Left ventricle myocardium inferior (tissue), 1 donor: ENCODE measurements around the gene UNC13A. TPM values are rescaled to one million over a fixed set of nuclear protein-coding genes. Genes with fewer than 3 reads are reported as not detected.

Experiments used
- DNase-seq: peaks from one replicate; pipeline ENCODE4 v3.0.0-alpha.2; 2020
- H3K27ac ChIP-seq: fragments of 200-600 bp; replicated peaks from 2 replicates; pipeline ENCODE4 v1.8.0; 2021
- H3K27me3 ChIP-seq: fragments of 200-600 bp; 2 replicates; pipeline ENCODE4 v1.8.0; 2021; ENCODE audit warnings: low read depth
- H3K36me3 ChIP-seq: fragments of 200-600 bp; 2 replicates; pipeline ENCODE4 v1.8.0; 2021
- H3K4me1 ChIP-seq: fragments of 200-600 bp; 2 replicates; pipeline ENCODE4 v1.8.0; 2021
- H3K4me3 ChIP-seq: fragments of 200-600 bp; 2 replicates; pipeline ENCODE4 v1.8.0; 2021; ENCODE audit warnings: mild to moderate bottlenecking, moderate library complexity
- H3K9me3 ChIP-seq: fragments of 200-600 bp; replicated peaks from 2 replicates; pipeline ENCODE4 v1.8.0; 2021
- CTCF ChIP-seq: fragments of 200-600 bp; IDR thresholded peaks from 2 replicates; pipeline ENCODE4 v1.8.0; 2021; ENCODE audit warnings: antibody characterized with exemption, mild to moderate bottlenecking, borderline replicate concordance
- intact Hi-C: fragments of 100-400 bp; cut with micrococcal nuclease; formaldehyde crosslinking; loops from one replicate; pipeline ENCODE4 v1.11.0; 2022
- total RNA-seq: library from RNA; stranded (reverse); fragmentation: NEBNext Ultra II Directional; extraction: Animal tissue kit (Norgen Biotek cat#: 25700); gene quantifications from one replicate; pipeline ENCODE4 v1.2.1, GENCODE V29; 2021
- donor health status: DM: no; HTN: yes; CAD: no; lungs with severe emphysema.

UNC13A gene
- total RNA-seq, 1 donor from 2014 or later = 0.05 TPM

GRCh38 chr19:17678836-17679235, 9.3 kb downstream of the UNC13A start:
- H3K27me3 ChIP-seq = peaks cover 39% of the 10 kb centered on the region
- no peak overlapping the region for H3K27ac ChIP-seq
- peaks cover 23% of the 10 kb centered on the region for H3K4me1 ChIP-seq
- no peak overlapping the region for H3K4me3 ChIP-seq
- no peaks in the 10 kb centered on the region for H3K9me3 ChIP-seq
- H3K36me3 ChIP-seq = no peaks in the 10 kb centered on the region
- intact Hi-C loops = no loop called here
- no peak for DNase-seq
- TF ChIP-seq CTCF = no peak

- H3K27me3 ChIP-seq = peaks cover 22% of the 10 kb centered on the region
- no peaks in the 10 kb centered on the region for H3K9me3 ChIP-seq
- TF ChIP-seq CTCF = peak; percentile 12
- intact Hi-C loops = no loop called here
- no peak for DNase-seq
- no peak overlapping the region for H3K27ac ChIP-seq
- H3K4me3 ChIP-seq = no peak overlapping the region
- no peaks in the 10 kb centered on the region for H3K36me3 ChIP-seq
- H3K4me1 ChIP-seq = peaks cover 23% of the 10 kb centered on the region
Observed at GRCh38 chr19:17677002-17677401, 11.2 kb downstream of the UNC13A start.

GRCh38 chr19:17676295-17676694, 11.9 kb downstream of the UNC13A start:
- Histone ChIP-seq H3K27ac (no peak overlapping the region), H3K27me3 (peaks cover 21% of the 10 kb centered on the region), H3K4me3 (no peak overlapping the region), H3K36me3 (no peaks in the 10 kb centered on the region), H3K4me1 (peaks cover 21% of the 10 kb centered on the region), H3K9me3 (no peaks in the 10 kb centered on the region)
- no peak for DNase-seq
- TF ChIP-seq CTCF = no peak
- intact Hi-C loops = no loop called here

GRCh38 chr19:17673937-17674799, 14.0 kb downstream of the UNC13A start:
- Histone ChIP-seq H3K4me3 (no peak overlapping the region), H3K27ac (no peak overlapping the region), H3K27me3 (peaks cover 21% of the 10 kb centered on the region), H3K4me1 (no peaks in the 10 kb centered on the region), H3K9me3 (no peaks in the 10 kb centered on the region), H3K36me3 (no peaks in the 10 kb centered on the region)
- DNase-seq = no peak
- intact Hi-C loops = no loop called here
- no peak for TF ChIP-seq CTCF

GRCh38 chr19:17671906-17672305, 16.2 kb downstream of the UNC13A start:
- no peaks in the 10 kb centered on the region for H3K9me3 ChIP-seq
- H3K36me3 ChIP-seq = no peaks in the 10 kb centered on the region
- no peak for DNase-seq

More at GRCh38 chr19:17671906-17672305, 16.2 kb downstream of the UNC13A start:
- peaks cover 9% of the 10 kb centered on the region for H3K27me3 ChIP-seq
- TF ChIP-seq CTCF = no peak
- no peaks in the 10 kb centered on the region for H3K4me1 ChIP-seq
- intact Hi-C loops = no loop called here
- H3K27ac ChIP-seq = no peak overlapping the region
- no peak overlapping the region for H3K4me3 ChIP-seq
